Measurements from ENCODE around the gene PCDHA2.
"Not testable (repeated sequence)": the region's sequence is repeated elsewhere in the genome, so short reads cannot be mapped to it uniquely, and the experiment has no call there.

Gene PCDHA2

DNA sequence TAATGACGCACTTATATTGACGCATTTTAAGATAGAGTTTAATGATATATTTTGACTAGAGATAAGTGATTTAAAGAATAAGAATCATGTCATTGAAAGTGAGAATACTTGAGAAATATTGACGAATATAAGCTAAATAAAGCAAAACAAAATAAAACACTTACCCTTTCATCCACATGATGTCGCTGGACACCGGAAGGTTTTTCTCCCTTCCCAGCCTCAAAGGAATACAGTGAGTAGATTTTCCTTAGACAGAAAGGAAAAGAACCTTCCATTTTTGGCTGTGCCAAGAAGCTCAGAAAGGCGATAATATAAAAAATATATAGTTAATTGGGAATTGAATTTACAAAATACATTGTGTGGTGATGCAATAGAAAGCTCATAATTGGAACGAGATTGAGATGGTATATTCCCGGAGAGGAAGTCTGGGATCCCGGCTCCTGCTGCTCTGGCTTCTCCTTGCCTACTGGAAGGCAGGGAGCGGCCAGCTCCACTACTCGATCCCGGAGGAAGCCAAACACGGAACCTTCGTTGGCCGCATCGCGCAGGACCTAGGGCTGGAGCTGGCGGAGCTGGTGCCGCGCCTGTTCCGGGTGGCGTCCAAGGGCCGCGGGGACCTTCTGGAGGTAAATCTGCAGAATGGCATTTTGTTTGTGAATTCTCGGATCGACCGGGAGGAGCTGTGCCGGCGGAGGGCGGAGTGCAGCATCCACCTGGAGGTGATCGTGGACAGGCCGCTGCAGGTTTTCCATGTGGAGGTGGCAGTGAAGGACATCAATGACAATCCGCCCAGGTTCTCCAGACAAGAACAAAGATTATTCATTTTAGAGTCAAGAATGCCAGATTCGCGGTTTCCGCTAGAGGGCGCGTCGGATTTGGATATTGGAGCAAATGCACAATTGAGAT, 27.0 kb downstream of the PCDHA2 start, which contains the start of gene PCDHA5:
Gene PCDHA5, plus strand, starts transcription at position 239 of the 906 bp plus-strand sequence.
- DNase-seq = no peak

DNA sequence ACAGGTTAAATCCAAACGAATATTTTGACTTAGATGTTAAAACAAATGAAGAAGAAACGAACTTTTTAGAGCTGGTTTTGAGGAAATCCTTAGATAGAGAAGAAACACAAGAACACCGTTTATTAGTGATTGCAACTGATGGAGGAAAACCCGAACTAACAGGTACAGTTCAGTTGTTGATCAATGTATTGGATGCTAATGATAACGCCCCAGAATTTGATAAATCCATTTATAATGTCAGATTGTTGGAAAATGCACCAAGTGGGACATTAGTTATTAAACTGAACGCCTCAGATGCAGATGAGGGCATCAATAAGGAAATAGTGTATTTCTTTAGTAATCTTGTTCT, 27.6 kb downstream of the PCDHA2 start:
- DNase-seq = no peak

DNA sequence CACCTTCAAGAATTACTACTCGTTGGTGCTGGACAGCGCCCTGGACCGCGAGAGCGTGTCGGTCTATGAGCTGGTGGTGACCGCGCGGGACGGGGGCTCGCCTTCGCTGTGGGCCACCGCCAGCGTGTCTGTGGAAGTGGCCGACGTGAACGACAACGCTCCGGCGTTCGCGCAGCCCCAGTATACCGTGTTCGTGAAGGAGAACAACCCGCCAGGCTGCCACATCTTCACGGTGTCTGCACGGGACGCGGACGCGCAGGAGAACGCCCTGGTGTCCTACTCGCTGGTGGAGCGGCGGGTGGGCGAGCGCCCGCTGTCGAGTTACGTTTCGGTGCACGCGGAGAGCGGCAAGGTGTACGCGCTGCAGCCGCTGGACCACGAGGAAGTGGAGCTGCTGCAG, 28.3 kb downstream of the PCDHA2 start:
- DNase-seq = not testable (repeated sequence)

DNA sequence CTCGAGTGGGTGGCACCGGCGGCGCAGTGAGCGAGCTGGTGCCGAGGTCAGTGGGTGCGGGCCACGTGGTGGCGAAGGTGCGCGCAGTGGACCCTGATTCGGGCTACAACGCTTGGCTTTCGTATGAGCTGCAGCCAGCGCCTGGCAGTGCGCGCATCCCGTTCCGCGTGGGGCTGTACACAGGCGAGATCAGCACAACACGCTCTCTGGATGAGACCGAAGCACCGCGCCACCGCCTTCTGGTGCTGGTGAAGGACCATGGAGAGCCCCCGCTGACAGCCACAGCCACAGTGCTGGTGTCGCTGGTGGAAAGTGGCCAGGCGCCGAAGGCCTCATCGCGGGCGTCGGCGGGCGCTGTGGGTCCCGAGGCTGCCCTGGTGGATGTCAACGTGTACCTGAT, 28.8 kb downstream of the PCDHA2 start:
- DNase-seq = no peak

DNA sequence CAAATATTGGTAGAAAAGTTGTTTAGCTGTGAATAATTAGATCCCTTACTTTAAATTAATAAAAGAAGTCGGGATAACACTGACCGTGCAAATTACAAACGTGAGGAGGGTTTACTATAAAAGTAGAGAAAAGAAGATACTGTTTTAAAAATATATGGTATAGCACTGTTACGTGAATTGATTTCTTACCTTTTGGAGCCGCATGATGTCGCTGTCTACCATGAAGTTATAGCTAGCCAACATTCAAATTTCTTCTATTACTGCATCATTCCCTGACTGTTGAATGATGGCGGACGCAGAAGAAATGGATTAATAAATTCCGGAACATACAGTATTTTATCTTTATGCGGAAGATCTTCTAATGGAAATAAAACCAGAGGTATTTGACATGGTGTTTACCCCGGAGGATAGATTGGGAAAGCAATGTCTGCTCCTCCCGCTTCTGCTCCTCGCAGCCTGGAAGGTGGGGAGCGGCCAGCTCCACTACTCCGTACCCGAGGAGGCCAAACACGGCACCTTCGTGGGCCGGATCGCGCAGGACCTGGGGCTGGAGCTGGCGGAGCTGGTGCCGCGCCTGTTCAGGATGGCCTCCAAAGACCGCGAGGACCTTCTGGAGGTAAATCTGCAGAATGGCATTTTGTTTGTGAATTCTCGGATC, 33.2 kb downstream of the PCDHA2 start, which contains the start of gene PCDHA6:
Gene PCDHA6, plus strand, starts transcription at position 257 of the 658 bp plus-strand sequence. Its CDS starts 132 bp downstream, at position 389.
- no peak for DNase-seq

DNA sequence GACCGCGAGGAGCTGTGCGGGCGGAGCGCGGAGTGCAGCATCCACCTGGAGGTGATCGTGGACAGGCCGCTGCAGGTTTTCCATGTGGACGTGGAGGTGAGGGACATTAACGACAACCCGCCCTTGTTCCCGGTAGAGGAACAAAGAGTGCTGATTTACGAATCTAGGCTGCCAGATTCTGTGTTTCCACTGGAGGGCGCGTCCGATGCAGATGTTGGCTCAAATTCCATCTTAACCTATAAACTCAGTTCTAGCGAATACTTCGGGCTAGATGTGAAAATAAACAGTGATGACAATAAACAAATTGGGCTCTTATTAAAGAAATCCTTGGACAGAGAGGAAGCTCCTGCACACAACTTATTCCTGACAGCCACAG, 33.7 kb downstream of the PCDHA2 start:
- DNase-seq = no peak

DNA sequence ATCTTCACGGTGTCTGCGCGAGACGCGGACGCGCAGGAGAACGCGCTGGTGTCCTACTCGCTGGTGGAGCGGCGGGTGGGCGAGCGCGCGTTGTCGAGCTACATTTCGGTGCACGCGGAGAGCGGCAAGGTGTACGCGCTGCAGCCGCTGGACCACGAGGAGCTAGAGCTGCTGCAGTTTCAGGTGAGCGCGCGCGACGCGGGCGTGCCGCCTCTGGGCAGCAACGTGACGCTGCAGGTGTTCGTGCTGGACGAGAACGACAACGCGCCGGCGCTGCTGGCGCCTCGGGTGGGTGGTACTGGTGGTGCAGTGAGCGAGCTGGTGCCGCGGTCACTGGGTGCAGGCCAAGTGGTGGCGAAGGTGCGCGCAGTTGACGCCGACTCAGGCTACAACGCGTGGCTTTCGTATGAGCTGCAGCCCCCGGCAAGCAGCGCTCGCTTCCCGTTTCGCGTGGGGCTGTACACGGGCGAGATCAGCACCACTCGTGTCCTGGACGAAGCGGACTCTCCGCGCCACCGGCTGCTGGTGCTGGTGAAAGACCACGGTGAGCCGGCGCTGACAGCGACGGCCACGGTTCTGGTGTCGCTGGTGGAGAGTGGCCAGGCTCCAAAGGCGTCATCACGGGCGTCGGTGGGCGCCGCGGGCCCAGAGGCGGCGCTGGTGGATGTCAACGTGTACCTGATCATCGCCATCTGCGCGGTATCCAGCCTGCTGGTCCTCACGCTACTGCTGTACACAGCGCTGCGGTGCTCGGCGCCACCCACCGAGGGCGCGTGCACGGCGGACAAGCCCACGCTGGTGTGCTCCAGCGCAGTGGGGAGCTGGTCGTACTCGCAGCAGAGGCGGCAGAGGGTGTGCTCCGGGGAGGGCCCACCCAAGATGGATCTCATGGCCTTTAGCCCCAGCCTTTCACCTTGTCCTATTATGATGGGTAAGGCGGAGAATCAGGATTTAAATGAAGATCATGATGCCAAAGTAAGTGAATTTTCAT, 35.2 kb downstream of the PCDHA2 start:
- DNase-seq = not testable (repeated sequence)

DNA sequence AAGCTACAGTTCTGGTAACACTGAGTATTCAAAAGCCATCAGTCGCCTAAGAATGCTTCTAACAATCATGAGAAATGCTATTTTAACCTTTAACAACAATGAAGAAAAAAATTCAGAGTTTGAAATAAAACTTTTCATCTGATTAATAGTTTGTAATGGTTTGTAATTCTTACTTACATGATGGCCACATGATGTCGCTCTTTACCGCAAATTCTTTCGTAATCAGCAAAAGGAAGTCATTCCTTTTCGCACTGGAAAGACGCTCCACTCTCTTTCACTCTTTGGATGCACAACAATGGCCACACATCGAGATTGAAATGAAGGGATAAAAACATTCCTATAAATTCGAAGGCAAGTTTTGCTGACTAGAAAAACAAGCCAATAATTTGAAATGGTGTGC, 39.3 kb downstream of the PCDHA2 start, which contains the start of gene PCDHA7:
Gene PCDHA7, plus strand, starts transcription at position 277 of the 400 bp plus-strand sequence. Its CDS starts 115 bp downstream, at position 392.
- DNase-seq = no peak

DNA sequence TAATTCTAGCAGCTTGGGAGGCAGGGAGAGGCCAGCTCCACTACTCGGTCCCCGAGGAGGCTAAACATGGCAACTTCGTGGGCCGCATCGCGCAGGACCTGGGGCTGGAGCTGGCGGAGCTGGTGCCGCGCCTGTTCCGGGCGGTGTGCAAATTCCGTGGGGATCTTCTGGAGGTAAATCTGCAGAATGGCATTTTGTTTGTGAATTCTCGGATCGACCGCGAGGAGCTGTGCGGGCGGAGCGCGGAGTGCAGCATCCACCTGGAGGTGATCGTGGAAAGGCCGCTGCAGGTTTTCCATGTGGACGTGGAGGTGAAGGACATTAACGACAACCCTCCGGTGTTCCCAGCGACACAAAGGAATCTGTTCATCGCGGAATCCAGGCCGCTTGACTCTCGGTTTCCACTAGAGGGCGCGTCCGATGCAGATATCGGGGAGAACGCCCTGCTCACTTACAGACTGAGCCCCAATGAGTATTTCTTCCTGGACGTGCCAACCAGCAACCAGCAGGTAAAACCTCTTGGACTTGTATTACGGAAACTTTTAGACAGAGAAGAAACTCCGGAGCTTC, 39.9 kb downstream of the PCDHA2 start:
- DNase-seq = not testable (repeated sequence)

DNA sequence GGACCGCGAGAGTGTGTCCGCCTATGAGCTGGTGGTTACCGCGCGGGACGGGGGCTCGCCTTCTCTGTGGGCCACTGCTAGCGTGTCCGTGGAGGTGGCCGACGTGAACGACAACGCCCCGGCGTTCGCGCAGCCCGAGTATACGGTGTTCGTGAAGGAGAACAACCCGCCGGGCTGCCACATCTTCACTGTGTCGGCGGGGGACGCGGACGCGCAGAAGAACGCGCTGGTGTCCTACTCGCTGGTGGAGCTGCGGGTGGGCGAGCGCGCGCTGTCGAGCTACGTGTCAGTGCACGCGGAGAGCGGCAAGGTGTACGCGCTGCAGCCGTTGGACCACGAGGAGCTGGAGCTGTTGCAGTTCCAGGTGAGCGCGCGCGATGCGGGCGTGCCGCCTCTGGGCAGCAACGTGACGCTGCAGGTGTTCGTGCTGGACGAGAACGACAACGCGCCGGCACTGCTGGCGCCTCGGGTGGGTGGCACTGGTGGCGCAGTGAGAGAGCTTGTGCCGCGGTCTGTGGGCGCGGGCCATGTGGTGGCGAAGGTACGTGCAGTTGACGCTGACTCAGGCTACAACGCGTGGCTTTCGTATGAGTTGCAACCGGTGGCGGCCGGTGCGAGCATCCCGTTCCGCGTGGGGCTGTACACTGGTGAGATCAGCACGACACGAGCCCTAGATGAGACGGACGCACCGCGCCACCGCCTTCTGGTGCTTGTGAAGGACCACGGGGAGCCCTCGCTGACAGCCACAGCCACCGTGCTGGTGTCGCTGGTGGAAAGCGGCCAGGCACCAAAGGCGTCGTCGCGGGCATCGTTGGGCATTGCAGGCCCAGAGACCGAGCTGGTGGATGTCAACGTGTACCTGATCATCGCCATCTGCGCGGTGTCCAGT, 41.2 kb downstream of the PCDHA2 start:
- DNase-seq = no peak

DNA sequence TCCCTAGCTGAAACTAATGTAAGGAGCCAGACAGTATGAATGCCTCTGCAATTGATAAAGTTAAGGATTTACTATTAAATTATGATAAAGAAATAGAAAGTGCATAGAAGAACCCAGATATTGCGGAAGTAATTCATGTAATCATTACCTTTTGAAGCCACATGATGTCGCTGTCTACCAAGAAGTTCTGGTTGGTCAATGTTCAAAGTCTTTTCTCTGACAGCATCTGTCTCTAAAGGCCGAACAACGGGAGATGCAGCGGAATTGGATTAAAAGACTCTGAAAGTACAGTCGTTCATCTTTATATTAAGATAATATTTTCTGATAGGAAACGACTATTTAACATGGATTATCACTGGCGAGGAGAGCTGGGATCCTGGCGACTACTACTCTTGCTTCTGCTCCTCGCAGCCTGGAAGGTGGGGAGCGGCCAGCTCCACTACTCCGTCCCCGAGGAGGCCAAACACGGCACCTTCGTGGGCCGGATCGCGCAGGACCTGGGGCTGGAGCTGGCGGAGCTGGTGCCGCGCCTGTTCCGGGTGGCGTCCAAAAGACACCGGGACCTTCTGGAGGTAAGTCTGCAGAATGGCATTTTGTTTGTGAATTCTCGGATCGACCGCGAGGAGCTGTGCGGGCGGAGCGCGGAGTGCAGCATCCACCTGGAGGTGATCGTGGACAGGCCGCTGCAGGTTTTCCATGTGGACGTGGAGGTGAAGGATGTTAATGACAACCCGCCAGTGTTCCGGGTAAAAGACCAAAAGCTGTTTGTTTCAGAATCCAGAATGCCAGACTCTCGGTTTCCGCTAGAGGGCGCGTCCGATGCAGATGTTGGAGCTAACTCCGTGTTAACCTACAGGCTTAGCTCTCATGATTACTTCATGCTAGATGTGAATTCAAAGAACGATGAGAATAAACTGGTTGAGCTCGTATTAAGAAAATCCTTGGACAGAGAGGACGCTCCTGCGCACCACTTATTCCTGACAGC, 46.6 kb downstream of the PCDHA2 start, which contains the start of gene PCDHA8:
Gene PCDHA8, plus strand, starts transcription at position 210 of the 985 bp plus-strand sequence. Its CDS starts 135 bp downstream, at position 345.
- DNase-seq = no peak

DNA sequence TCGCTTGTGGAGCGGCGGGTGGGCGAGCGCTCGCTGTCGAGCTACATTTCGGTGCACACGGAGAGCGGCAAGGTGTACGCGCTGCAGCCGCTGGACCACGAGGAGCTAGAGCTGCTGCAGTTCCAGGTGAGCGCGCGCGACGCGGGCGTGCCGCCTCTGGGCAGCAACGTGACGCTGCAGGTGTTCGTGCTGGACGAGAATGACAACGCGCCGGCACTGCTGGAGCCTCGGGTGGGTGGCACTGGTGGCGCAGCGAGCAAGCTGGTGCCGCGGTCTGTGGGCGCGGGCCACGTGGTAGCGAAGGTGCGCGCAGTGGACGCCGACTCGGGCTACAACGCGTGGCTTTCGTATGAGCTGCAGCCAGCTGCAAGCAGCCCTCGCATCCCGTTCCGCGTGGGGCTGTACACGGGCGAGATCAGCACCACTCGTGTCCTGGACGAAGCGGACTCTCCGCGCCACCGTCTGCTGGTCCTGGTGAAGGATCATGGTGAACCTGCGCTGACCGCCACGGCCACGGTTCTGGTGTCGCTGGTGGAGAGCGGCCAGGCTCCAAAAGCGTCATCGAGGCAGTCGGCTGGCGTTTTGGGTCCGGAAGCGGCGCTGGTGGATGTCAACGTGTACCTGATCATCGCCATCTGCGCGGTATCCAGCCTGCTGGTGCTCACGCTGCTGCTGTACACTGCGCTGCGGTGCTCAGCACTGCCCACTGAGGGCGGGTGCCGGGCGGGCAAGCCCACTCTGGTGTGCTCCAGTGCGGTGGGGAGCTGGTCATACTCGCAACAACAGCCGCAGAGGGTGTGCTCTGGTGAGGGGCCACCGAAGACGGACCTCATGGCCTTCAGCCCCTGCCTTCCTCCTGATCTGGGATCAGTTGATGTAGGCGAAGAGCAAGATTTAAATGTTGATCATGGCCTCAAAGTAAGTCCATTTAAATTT, 48.4 kb downstream of the PCDHA2 start:
- no peak for DNase-seq
